Liver (tissue), 9 donors: ENCODE data around the gene IL17A. TPM values are rescaled to one million over a fixed set of nuclear protein-coding genes. Genes with fewer than 3 reads are reported as not detected.

ENCODE experiments used
- DNase-seq: peaks from one replicate; pipeline ENCODE4 v3.0.0-alpha.2; 2017; ENCODE audit warnings: low spot score
- H3K27ac ChIP-seq, 2 donors: one replicate each; pipeline ENCODE4 v1.7.0; 2013; ENCODE audit warnings: inconsistent platforms in 2 of 2, low read length in 2 of 2, control low read depth in 1 of 2, low read depth in 1 of 2, mild to moderate bottlenecking in 1 of 2
- H3K27me3 ChIP-seq, 4 donors: one replicate each; pipeline versions ENCODE4 v1.6.1 to v1.7.0; 2013; ENCODE audit warnings: low read length in 3 of 4, inconsistent platforms in 1 of 4, mild to moderate bottlenecking in 1 of 4, moderate library complexity in 1 of 4; ENCODE audit not compliant: control insufficient read depth in 4 of 4, insufficient read depth in 4 of 4
- H3K36me3 ChIP-seq, 4 donors: one replicate each; pipeline versions ENCODE4 v1.6.1 to v1.7.0; 2013; ENCODE audit warnings: low read length in 3 of 4, mild to moderate bottlenecking in 3 of 4, low read depth in 1 of 4, moderate library complexity in 1 of 4; ENCODE audit not compliant: control insufficient read depth in 4 of 4, insufficient read depth in 3 of 4
- H3K4me1 ChIP-seq, 4 donors: one replicate each; pipeline versions ENCODE4 v1.6.1 to v1.7.0; 2013; ENCODE audit warnings: low read length in 3 of 4, mild to moderate bottlenecking in 3 of 4, moderate library complexity in 1 of 4; ENCODE audit not compliant: control insufficient read depth in 4 of 4, insufficient read depth in 4 of 4
- H3K4me3 ChIP-seq, 3 donors: one replicate each; pipeline versions ENCODE4 v1.6.1 to v1.7.0; 2013; ENCODE audit warnings: low read length in 3 of 3, control low read depth in 1 of 3, low read depth in 1 of 3, mild to moderate bottlenecking in 1 of 3
- H3K9ac ChIP-seq, 2 donors: one replicate each; pipeline ENCODE4 v1.7.0; 2013; ENCODE audit warnings: low read length in 2 of 2, mild to moderate bottlenecking in 2 of 2, moderate library complexity in 2 of 2, control low read depth in 1 of 2, low read depth in 1 of 2
- H3K9me3 ChIP-seq, 4 donors: one replicate each; pipeline versions ENCODE4 v1.6.1 to v1.7.0; 2013; ENCODE audit warnings: low read length in 3 of 4; ENCODE audit not compliant: control insufficient read depth in 4 of 4
- ATF3 ChIP-seq: IDR thresholded peaks from 2 replicates; pipeline ENCODE4 v1.6.1; 2016; ENCODE audit warnings: antibody characterized with exemption
- EGR1 ChIP-seq, 2 donors: IDR thresholded peaks; 2 replicates each; pipeline ENCODE4 v1.6.1; 2016 to 2018; ENCODE audit warnings: antibody characterized with exemption in 2 of 2, low read depth in 2 of 2
- FOXA1 ChIP-seq: IDR thresholded peaks from 2 replicates; pipeline ENCODE4 v1.6.1; 2016; ENCODE audit warnings: antibody characterized with exemption
- FOXA2 ChIP-seq: IDR thresholded peaks from 2 replicates; pipeline ENCODE4 v1.6.1; 2016; ENCODE audit warnings: antibody characterized with exemption
- GABPA ChIP-seq, 2 donors: IDR thresholded peaks in 1 of 2; conservative IDR thresholded peaks in 1 of 2; 2 replicates each; pipeline ENCODE4 v1.6.1; 2016; ENCODE audit warnings: antibody characterized with exemption in 2 of 2, mild to moderate bottlenecking in 1 of 2, moderate library complexity in 1 of 2
- HNF4G ChIP-seq: IDR thresholded peaks from 2 replicates; pipeline ENCODE4 v1.6.1; 2016; ENCODE audit warnings: antibody characterized with exemption
- MAX ChIP-seq: IDR thresholded peaks from 2 replicates; pipeline ENCODE4 v1.6.1; 2016; ENCODE audit warnings: antibody characterized with exemption
- NR2F2 ChIP-seq: IDR thresholded peaks from 2 replicates; pipeline ENCODE4 v1.6.1; 2016; ENCODE audit warnings: antibody characterized with exemption
- RAD21 ChIP-seq, 2 donors: IDR thresholded peaks; 2 replicates each; pipeline ENCODE4 v1.6.1; 2016; ENCODE audit warnings: antibody characterized with exemption in 2 of 2, mild to moderate bottlenecking in 2 of 2
- REST ChIP-seq: IDR thresholded peaks from 2 replicates; pipeline ENCODE4 v1.6.1; 2016; ENCODE audit warnings: antibody characterized with exemption, mild to moderate bottlenecking
- RXRA ChIP-seq, 2 donors: IDR thresholded peaks; 2 replicates each; pipeline ENCODE4 v1.6.1; 2017 to 2018; ENCODE audit warnings: antibody characterized with exemption in 2 of 2, mild to moderate bottlenecking in 1 of 2
- SP1 ChIP-seq: IDR thresholded peaks from 2 replicates; pipeline ENCODE4 v1.6.1; 2018; ENCODE audit warnings: antibody characterized with exemption, mild to moderate bottlenecking
- TAF1 ChIP-seq: conservative IDR thresholded peaks from 2 replicates; pipeline ENCODE4 v1.6.1; 2016; ENCODE audit warnings: antibody characterized with exemption, mild to moderate bottlenecking
- WGBS: extraction: QIAGEN DNeasy Blood & Tissue Kit; methylation state at CpG from one replicate; pipeline ENCODE4 v1.1.7; 2013; 5-methylcytosine and 5-hydroxymethylcytosine counted together
- polyA plus RNA-seq, 2 donors: library from polyadenylated mRNA; stranded (reverse) in 1 of 2; unstranded in 1 of 2; fragments of 200-250 nt in 1 of 2; fragments of >200 nt in 1 of 2; fragmentation: Nextera tagmentation in 1 of 2; extraction: Ambion mirVana in 1 of 2; gene quantifications; one replicate each; pipeline versions ENCODE4 v1.2.1 to v1.2.3, GENCODE V29; 2013 to 2015
- total RNA-seq, 2 donors: library from RNA; depleted of rRNA; stranded (reverse); fragments of >200 nt; gene quantifications; one replicate each; pipeline ENCODE4 v1.2.3, GENCODE V29; 2014
- TF ChIP-seq, protein P1 (sequence below): IDR thresholded peaks from 2 replicates; pipeline ENCODE4 v1.6.1; 2016; ENCODE audit warnings: antibody characterized with exemption
- donor health status: healthy.
- donor health status: healthy.
- donor health status: healthy.
- donor health status: healthy.
- donor health status: healthy.

IL17A gene
- total and polyA plus RNA-seq, 4 donors, result not detected

- DNase-seq, result no peak
- no peak overlapping the region for H3K27ac ChIP-seq
- no peaks in the 10 kb centered on the region for H3K36me3 ChIP-seq
- peaks cover 0 to 5% (median 3%) of the 10 kb centered on the region in 4 donors for H3K9me3 ChIP-seq
- H3K27me3 ChIP-seq, result no peaks in the 10 kb centered on the region
- no peak overlapping the region for H3K4me3 ChIP-seq
- 7% methylated on average over 1 of the region's 1 CpG for WGBS
- no peak overlapping the region for H3K9ac ChIP-seq
- H3K4me1 ChIP-seq, result no peaks in the 10 kb centered on the region
- no peak for TF ChIP-seq FOXA2
- TF ChIP-seq MAX, result no peak
- TF ChIP-seq RXRA (IDR thresholded peaks at IDR 0.05), result no peak
- no peak for TF ChIP-seq EGR1 (IDR thresholded peaks at IDR 0.05; ENCODE audit: low read depth in 2 of 2)
- TF ChIP-seq FOXA1, result no peak
These were observed 14.9 kb downstream of the IL17A start for GRCh38 chr6:52201046-52201445.

GRCh38 chr6:52201493-52201892, 15.3 kb downstream of the IL17A start:
- no peak for DNase-seq
- H3K27ac ChIP-seq, result no peak overlapping the region
- TF ChIP-seq EGR1 (IDR thresholded peaks at IDR 0.05; ENCODE audit: low read depth in 2 of 2) (no peak), HNF4G (no peak), TAF1 (no peak), ATF3 (no peak), FOXA1 (no peak), SP1 (no peak), FOXA2 (no peak), NR2F2 (no peak), GABPA (IDR thresholded peaks at IDR 0.05 in 1 of 2, conservative IDR thresholded peaks at IDR 0.05 in 1 of 2) (no peak), RXRA (IDR thresholded peaks at IDR 0.05) (no peak), REST (no peak), RAD21 (IDR thresholded peaks at IDR 0.05) (no peak), MAX (no peak)
- TF ChIP-seq, protein P1, sequence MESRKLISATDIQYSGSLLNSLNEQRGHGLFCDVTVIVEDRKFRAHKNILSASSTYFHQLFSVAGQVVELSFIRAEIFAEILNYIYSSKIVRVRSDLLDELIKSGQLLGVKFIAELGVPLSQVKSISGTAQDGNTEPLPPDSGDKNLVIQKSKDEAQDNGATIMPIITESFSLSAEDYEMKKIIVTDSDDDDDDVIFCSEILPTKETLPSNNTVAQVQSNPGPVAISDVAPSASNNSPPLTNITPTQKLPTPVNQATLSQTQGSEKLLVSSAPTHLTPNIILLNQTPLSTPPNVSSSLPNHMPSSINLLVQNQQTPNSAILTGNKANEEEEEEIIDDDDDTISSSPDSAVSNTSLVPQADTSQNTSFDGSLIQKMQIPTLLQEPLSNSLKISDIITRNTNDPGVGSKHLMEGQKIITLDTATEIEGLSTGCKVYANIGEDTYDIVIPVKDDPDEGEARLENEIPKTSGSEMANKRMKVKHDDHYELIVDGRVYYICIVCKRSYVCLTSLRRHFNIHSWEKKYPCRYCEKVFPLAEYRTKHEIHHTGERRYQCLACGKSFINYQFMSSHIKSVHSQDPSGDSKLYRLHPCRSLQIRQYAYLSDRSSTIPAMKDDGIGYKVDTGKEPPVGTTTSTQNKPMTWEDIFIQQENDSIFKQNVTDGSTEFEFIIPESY, result no peak
- H3K9me3 ChIP-seq, result peaks cover 0 to 5% (median 3%) of the 10 kb centered on the region in 4 donors
- H3K36me3 ChIP-seq, result no peaks in the 10 kb centered on the region
- H3K9ac ChIP-seq, result no peak overlapping the region
- no peaks in the 10 kb centered on the region for H3K4me1 ChIP-seq
- H3K27me3 ChIP-seq, result no peaks in the 10 kb centered on the region
- no peak overlapping the region for H3K4me3 ChIP-seq
